Head of caudate nucleus (tissue), 42 donors: ENCODE measurements around the gene U2AF2.
"Not testable (repeated sequence)": the region's sequence is repeated elsewhere in the genome, so short reads cannot be mapped to it uniquely, and the experiment has no call there.

Experiments used
- DNase-seq, 42 donors: peaks; one replicate each; pipeline versions ENCODE4 v3.0.0 to v3.0.0-alpha.2; 2020 to 2021; ENCODE audit warnings: mixed read lengths in 7 of 42
- intact Hi-C: fragments of 100-400 bp; cut with DNase I; formaldehyde crosslinking; loops from one replicate; pipeline ENCODE4 v1.15.0; 2022

The U2AF2 gene

GRCh38 chr19:55717251-55717650 lies 62.4 kb downstream of the U2AF2 start:
- intact Hi-C loops, result no loop called here
- DNase-seq, result no peak

GRCh38 chr19:55717879-55718711 lies 63.3 kb downstream of the U2AF2 start:
- DNase-seq, intact Hi-C loops: not testable (repeated sequence)

- DNase-seq, result no peak
- intact Hi-C loops, result no loop called here
Measured at GRCh38 chr19:55720214-55720746, 65.4 kb downstream of the U2AF2 start.

GRCh38 chr19:55720801-55721200 lies 66.0 kb downstream of the U2AF2 start:
- intact Hi-C loops, result no loop called here
- no peak for DNase-seq

GRCh38 chr19:55723491-55723890 lies 68.7 kb downstream of the U2AF2 start:
- intact Hi-C loops, result no loop called here
- no peak for DNase-seq
